NK-92 treated with Interleukin-12 subunit alpha and Interleukin-12 subunit beta, amount 100 ng/mL, for 24 hours (cell line): Measurements from ENCODE around the gene LPIN2.

Experiments used
- DNase-seq: peaks from one replicate; lab custom pipeline; 2025; lab: John Stamatoyannopoulos, UW

The LPIN2 gene

DNA sequence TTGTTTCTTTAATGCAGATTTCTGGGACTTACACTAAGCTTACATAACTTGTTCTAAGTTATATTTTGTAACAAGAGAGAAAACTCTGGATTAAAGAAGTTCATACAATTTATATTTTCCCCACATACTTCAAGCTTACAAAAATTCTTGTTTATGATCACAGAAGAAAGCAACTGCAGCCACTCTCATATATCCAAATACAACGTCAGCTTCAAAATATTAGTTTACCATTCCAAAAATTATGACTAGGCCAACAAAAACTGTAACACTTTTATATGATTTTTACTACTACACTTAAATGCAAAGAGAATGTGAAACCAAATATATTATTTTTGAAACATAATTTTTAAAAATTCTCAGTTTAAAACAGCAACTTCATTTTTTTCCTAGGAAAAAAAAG lies 30.9 kb downstream of the LPIN2 start:
- DNase-seq: no peak

- DNase-seq: no peak
Observed at GRCh38 chr18:2981212-2981728, 31.7 kb downstream of the LPIN2 start.

DNA sequence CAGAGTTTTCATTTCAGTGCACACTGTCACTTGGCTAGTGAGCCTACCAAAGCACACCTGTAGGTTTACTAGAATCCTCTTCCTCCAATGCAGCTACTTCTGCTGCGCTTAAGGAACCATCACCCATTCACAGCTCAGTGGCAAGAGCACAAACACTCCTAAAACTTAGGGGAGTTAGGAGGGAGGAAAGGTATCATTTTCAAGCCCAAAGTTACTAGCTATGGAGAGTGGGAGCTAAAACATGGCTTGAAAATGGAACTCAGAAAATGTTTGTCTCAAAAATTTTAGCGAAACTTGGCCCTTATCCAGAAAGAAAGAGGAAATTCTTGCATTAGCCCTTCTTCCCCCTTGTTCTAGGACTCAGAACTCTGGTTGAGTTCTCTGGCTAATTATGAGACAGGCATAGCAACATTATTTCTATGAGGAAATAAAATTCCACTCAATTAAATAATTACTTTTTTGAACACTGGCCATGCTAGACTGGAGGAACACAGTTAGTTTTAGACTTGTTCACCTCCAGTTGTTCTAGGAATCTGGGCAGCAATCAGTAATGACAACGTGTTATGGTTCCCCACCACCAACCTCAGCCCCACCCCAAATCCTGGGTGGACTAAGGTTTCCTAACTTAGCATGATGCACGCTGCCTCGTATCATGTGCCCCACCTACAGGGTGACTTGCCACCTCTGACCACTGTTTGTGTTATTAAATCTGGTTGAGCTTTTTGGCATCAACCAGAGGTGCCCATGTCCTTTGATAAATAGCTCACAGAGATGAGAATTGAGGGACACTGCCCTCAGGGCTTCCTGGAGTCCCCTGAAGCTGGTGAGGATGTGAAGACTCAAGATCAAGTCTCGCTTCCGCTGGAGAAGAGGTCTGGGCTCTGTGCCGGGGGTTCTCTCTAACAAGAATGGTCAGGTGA lies 32.8 kb downstream of the LPIN2 start:
- DNase-seq: no peak

DNA sequence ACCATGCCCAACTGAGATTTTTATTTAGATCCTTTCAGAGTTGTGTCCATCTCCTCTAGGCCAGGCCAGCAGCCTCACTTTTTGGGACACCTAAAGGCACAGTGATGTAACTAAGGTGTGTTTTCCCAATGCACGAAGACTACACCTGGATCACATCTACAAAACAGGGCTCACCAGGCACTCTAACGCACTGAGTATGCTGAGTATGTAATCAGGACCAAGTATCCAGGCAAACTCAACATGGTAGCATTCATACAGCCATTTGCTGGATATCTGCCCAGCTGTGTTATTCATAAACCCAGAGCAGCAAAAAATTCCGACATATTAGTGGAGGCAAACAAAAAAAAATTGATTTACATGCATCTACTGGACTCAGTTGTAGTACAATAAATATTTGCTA lies 33.8 kb downstream of the LPIN2 start:
- no peak for DNase-seq

GRCh38 chr18:2978661-2979106 lies 34.3 kb downstream of the LPIN2 start:
- peak; percentile 5 for DNase-seq

GRCh38 chr18:2978208-2978607 lies 34.7 kb downstream of the LPIN2 start:
- DNase-seq: no peak

- no peak for DNase-seq
Observed at GRCh38 chr18:2976218-2977132, 36.5 kb downstream of the LPIN2 start.

- no peak for DNase-seq
Observed at GRCh38 chr18:2974731-2975130, 38.2 kb downstream of the LPIN2 start.

GRCh38 chr18:2971741-2972552 lies 41.0 kb downstream of the LPIN2 start:
- peak; percentile 49 for DNase-seq

DNA sequence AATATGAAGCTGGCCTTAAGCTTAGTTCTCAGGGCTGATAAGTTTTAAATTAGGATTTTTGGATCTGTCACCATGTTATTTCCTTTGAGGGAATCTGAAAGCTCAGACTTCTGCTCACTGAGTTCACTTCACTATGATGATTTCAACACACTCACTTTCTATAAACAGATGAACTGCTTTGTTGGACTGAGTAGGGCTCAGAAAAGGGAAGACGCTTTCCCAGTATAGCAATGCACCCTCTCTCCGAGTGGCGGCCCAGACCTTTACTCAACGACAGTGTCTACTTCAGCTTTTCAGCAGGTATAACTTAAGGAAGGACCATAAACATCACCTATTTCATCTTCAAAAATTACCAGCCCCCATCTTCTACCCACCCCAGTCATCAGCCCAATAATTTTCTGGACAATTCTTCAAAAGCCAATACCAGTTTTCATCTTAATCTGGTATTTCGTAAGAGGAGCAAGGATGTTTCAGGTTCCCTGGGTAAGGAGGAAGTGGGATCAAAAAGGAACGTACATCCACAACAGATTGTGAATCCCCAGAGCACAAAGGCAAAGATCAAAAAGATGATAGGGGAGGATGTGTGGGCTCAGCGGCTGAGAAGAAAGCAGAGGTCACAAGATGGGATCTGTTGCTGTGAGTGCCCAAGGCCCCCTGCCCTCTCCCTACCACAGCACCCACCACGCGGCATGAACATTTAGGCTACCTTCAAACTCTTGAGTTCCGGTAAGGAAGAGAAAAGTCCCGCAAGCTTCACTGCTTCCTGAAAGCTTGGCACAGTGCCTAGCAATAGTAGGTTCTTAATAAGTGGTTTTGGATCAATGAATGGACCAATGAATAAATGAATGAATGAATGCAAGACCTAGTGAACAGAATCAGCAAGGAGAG lies 41.9 kb downstream of the LPIN2 start:
- no peak for DNase-seq

DNA sequence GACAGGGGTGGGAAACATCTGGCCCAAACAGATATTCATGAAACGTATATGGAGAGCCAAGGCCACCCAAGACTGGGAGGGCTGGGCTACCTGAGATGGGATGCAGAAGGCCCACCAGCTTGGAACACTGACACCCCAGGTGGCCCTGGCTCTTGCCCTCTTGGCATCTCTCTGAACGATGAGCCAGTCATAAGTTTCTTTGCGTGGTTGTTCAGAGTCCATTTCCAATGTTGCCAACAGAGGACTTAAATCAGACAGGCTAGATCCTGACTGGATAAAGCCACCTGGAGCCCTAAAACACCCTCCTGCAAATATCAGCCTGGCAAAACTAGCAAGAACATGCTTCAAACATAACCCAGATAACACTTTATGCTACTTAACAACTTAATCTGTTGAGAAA lies 42.6 kb downstream of the LPIN2 start:
- DNase-seq: no peak

GRCh38 chr18:2969695-2970094 lies 43.2 kb downstream of the LPIN2 start:
- DNase-seq: no peak

DNA sequence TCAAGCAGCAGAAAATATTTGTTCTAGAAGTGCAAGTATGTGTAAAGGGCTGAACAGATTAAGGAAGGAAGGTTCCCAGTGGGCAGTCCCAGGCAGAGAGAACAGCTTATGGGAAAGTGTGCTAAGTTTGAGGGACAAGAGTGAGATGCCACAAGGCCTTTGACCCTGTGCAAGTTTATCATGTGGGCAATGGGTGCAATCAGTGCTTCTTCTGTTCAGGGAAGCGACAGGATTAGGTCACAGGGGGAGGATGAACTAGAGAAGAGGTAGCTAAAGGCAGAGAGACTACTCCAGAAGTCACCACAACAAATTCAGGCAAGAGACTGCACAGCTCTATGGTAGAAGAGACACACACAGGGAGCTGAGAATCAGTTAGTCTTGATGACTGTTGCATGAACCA lies 44.3 kb downstream of the LPIN2 start:
- DNase-seq: no peak

- DNase-seq: no peak
Observed at GRCh38 chr18:2967820-2968219, 45.1 kb downstream of the LPIN2 start.

GRCh38 chr18:2967357-2967756 lies 45.6 kb downstream of the LPIN2 start:
- DNase-seq: no peak

GRCh38 chr18:2966560-2966959 lies 46.4 kb downstream of the LPIN2 start:
- no peak for DNase-seq

DNA sequence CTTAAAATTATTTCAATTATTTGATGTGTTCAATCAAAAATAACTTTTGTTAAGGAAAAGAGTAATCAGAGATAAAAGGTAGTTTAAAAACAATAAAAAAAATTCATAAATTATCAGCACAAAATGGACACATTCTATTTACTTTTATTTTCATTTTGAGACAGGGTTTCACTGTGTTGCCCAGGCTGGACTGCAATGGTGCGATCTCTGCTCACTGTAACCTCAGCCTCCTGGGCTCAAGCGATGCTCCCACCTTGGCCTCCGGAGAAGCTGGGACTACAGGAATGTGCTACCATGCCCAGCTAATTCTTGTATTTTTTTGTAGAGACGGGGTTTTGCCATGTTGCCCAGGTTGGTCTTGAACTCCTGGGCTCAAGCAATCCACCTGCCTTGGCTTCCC lies 47.1 kb downstream of the LPIN2 start:
- DNase-seq: no peak

- DNase-seq: no peak
Observed at GRCh38 chr18:2964361-2965010, 48.5 kb downstream of the LPIN2 start.
